HL-60/S4 treated with phorbol 12-myristate 13-acetate at 8.2 ng/mL for 4 days and 3 days (cell line): ENCODE results near the gene ASB15.

ENCODE experiments used
- in situ Hi-C: fragments of 300-500 bp; cut with MboI; formaldehyde crosslinking; loops from 2 replicates; pipeline ENCODE4 v1.15.0; 2022; ENCODE audit warnings: low sequenced_read_pairs

ASB15 gene

GRCh38 chr7:123594813-123595241, 6.8 kb upstream of the ASB15 start:
- in situ Hi-C loops = no loop called here

GRCh38 chr7:123598657-123599056, 3.0 kb upstream of the ASB15 start:
- in situ Hi-C loops = no loop called here

- in situ Hi-C loops = no loop called here
Observed at GRCh38 chr7:123599766-123600165, 1.9 kb upstream of the ASB15 start.

- in situ Hi-C loops = no loop called here
Observed at GRCh38 chr7:123600876-123601275, 745 bp upstream of the ASB15 start.

- in situ Hi-C loops = no loop called here
Observed at GRCh38 chr7:123602648-123603047, 1.0 kb downstream of the ASB15 start.

GRCh38 chr7:123604739-123605138, 3.1 kb downstream of the ASB15 start:
- in situ Hi-C loops = no loop called here

GRCh38 chr7:123607423-123607975, 5.9 kb downstream of the ASB15 start:
- in situ Hi-C loops = no loop called here

- in situ Hi-C loops = no loop called here
Observed at GRCh38 chr7:123608991-123609882, 7.6 kb downstream of the ASB15 start.

GRCh38 chr7:123609883-123610239, 8.2 kb downstream of the ASB15 start:
- in situ Hi-C loops = no loop called here

- in situ Hi-C loops = no loop called here
Observed at GRCh38 chr7:123612024-123612423, 10.4 kb downstream of the ASB15 start.

- in situ Hi-C loops = no loop called here
Observed at GRCh38 chr7:123615344-123615743, 13.7 kb downstream of the ASB15 start.

GRCh38 chr7:123616223-123616622, 14.6 kb downstream of the ASB15 start:
- in situ Hi-C loops = no loop called here

- in situ Hi-C loops = no loop called here
Observed at GRCh38 chr7:123621707-123622106, 20.1 kb downstream of the ASB15 start.

GRCh38 chr7:123622660-123623386, 21.2 kb downstream of the ASB15 start:
- in situ Hi-C loops = no loop called here

- in situ Hi-C loops = loop anchor here (25.0 kb wide), 1 partner anchor 238 kb away; no protein-coding TSS in a partner anchor
Observed at GRCh38 chr7:123624527-123625183, 23.0 kb downstream of the ASB15 start.

GRCh38 chr7:123625254-123625653, 23.6 kb downstream of the ASB15 start:
- in situ Hi-C loops = loop anchor here (25.0 kb wide), 1 partner anchor 237 kb away; no protein-coding TSS in a partner anchor

- in situ Hi-C loops = loop anchor here (25.0 kb wide), 1 partner anchor 234 kb away; no protein-coding TSS in a partner anchor
Observed at GRCh38 chr7:123627851-123628250, 26.2 kb downstream of the ASB15 start.

GRCh38 chr7:123628829-123629228, 27.2 kb downstream of the ASB15 start:
- in situ Hi-C loops = loop anchor here (25.0 kb wide), 1 partner anchor 233 kb away; no protein-coding TSS in a partner anchor

GRCh38 chr7:123629281-123629680, 27.7 kb downstream of the ASB15 start:
- in situ Hi-C loops = loop anchor here (25.0 kb wide), 1 partner anchor 233 kb away; no protein-coding TSS in a partner anchor

- in situ Hi-C loops = loop anchor here (25.0 kb wide), 1 partner anchor 229 kb away; no protein-coding TSS in a partner anchor
Observed at GRCh38 chr7:123632808-123633207, 31.2 kb downstream of the ASB15 start.

GRCh38 chr7:123633553-123633952, 31.9 kb downstream of the ASB15 start:
- in situ Hi-C loops = loop anchor here (25.0 kb wide), 1 partner anchor 229 kb away; no protein-coding TSS in a partner anchor
